ENCODE data around the gene IRF2BPL. TPM values are rescaled to one million over a fixed set of nuclear protein-coding genes. Genes with fewer than 3 reads are reported as not detected.

Gene IRF2BPL
- total RNA-seq, 1 experiment from 2014 or later: 24.7 TPM

- no peak overlapping the region for H3K27ac Mint-ChIP-seq (ENCODE audit: unreplicated experiment)
These were observed 34.8 kb downstream of the IRF2BPL start for GRCh38 chr14:76993752-76994151.

DNA sequence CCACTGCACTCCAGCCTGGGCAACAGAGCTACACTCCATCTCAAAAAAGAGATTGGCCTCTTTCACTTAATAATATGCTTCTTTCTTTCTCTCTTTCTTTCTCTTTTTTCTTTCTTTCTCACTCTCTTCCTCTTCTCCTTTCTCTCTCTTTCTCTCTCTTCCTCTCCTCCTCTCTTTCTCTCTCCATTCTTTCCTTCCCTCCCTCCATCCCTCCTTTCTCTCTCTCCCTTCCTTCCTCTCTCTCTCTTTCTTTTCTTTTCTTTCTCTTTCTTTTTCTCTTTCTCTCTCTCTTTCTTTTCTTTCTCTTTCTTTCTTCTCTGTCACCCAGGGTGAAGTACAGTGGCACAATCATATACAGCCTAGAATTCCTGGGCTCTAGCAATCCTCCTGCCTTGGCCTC, 38.4 kb downstream of the IRF2BPL start:
- no peak overlapping the region for H3K4me3 ChIP-seq (ENCODE audit: low read depth, low read length)
- TF ChIP-seq CTCF (IDR thresholded peaks at IDR 0.05; ENCODE audit: insufficient read depth in 1 of 2, low read depth in 1 of 2, low read length in 1 of 2, severe bottlenecking in 1 of 2, unreplicated experiment in 1 of 2): no peak
- H3K27me3 ChIP-seq (replicated peaks; ENCODE audit: control insufficient read depth, insufficient read depth, low read length): no peaks in the 10 kb centered on the region
- no peaks in the 10 kb centered on the region for H3K4me1 ChIP-seq
- H3K9me3 Mint-ChIP-seq (ENCODE audit: unreplicated experiment): no peaks in the 10 kb centered on the region
- no peak for DNase-seq
- H3K27me3 Mint-ChIP-seq (ENCODE audit: insufficient read depth, unreplicated experiment): no peaks in the 10 kb centered on the region
- H3K27ac Mint-ChIP-seq (ENCODE audit: unreplicated experiment): no peak overlapping the region
- no peaks in the 10 kb centered on the region for H3K9me3 ChIP-seq
- intact Hi-C loops (cut with micrococcal nuclease; ENCODE audit: unreplicated experiment): no loop called here
- H3K4me1 Mint-ChIP-seq (ENCODE audit: low read depth, unreplicated experiment): no peaks in the 10 kb centered on the region
- CTCF ChIA-PET: no interaction called here
- POLR2A ChIA-PET: no interaction called here
- H3K4me3 Mint-ChIP-seq (ENCODE audit: unreplicated experiment): no peak overlapping the region
- H3K36me3 Mint-ChIP-seq (ENCODE audit: insufficient read depth, unreplicated experiment): no peaks in the 10 kb centered on the region
- no peaks in the 10 kb centered on the region for H3K36me3 ChIP-seq (ENCODE audit: control insufficient read depth, insufficient read depth, low read length)
- BruUV-seq (replicated peaks): no TSS peak

More at GRCh38 chr14:76993752-76994151, 34.8 kb downstream of the IRF2BPL start:
- no peaks in the 10 kb centered on the region for H3K27me3 Mint-ChIP-seq (ENCODE audit: insufficient read depth, unreplicated experiment)
- POLR2A ChIA-PET: no interaction called here
- Histone ChIP-seq H3K36me3 (ENCODE audit: control insufficient read depth, insufficient read depth, low read length) (no peaks in the 10 kb centered on the region), H3K27me3 (replicated peaks; ENCODE audit: control insufficient read depth, insufficient read depth, low read length) (no peaks in the 10 kb centered on the region), H3K4me3 (ENCODE audit: low read depth, low read length) (no peak overlapping the region), H3K4me1 (peaks cover 2% of the 10 kb centered on the region), H3K9me3 (no peaks in the 10 kb centered on the region)
- no TSS peak for BruUV-seq (replicated peaks)
- DNase-seq: no peak
- no peak for TF ChIP-seq CTCF (IDR thresholded peaks at IDR 0.05; ENCODE audit: insufficient read depth in 1 of 2, low read depth in 1 of 2, low read length in 1 of 2, severe bottlenecking in 1 of 2, unreplicated experiment in 1 of 2)
- CTCF ChIA-PET: interaction anchor here (0.7 kb wide), 1 partner anchor 43 kb away, joined by 5 read pairs; no protein-coding TSS in a partner anchor
- no peak overlapping the region for H3K4me3 Mint-ChIP-seq (ENCODE audit: unreplicated experiment)
- no peaks in the 10 kb centered on the region for H3K36me3 Mint-ChIP-seq (ENCODE audit: insufficient read depth, unreplicated experiment)
- intact Hi-C loops (cut with micrococcal nuclease; ENCODE audit: unreplicated experiment): no loop called here
- H3K9me3 Mint-ChIP-seq (ENCODE audit: unreplicated experiment): no peaks in the 10 kb centered on the region
- no peaks in the 10 kb centered on the region for H3K4me1 Mint-ChIP-seq (ENCODE audit: low read depth, unreplicated experiment)

DNA sequence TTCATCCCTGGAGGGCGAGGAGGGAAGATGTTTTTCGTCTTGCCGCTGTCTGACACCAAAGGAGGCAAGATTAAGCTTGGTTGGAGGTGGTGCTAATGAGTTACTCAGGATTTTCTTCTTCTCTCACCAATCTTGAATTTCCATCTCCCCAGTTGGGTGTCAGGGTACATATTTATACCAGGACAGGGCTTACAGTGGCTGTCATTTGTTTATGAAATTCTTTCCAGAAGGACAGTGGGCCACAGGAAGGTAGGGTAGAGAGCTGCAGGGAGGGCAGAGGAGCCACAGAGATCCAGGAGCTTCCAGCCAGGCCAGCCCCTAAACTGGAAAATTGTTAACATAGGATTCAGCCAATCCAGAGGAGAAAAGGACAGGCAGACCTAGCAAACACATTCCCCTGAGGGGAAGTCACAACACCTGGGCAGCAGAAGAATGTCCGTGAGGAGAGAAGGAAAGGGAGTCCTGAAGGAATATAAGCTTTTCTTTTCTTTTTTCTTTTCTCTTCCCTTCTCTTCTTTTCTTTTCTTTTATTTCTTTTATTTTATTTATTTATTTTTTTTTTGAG, 40.5 kb downstream of the IRF2BPL start:
- no peaks in the 10 kb centered on the region for H3K4me1 ChIP-seq
- H3K4me3 ChIP-seq (ENCODE audit: low read depth, low read length): no peak overlapping the region
- H3K27me3 Mint-ChIP-seq (ENCODE audit: insufficient read depth, unreplicated experiment): no peaks in the 10 kb centered on the region
- no peaks in the 10 kb centered on the region for H3K36me3 ChIP-seq (ENCODE audit: control insufficient read depth, insufficient read depth, low read length)
- no peak for DNase-seq
- no peaks in the 10 kb centered on the region for H3K36me3 Mint-ChIP-seq (ENCODE audit: insufficient read depth, unreplicated experiment)
- BruUV-seq (replicated peaks): no TSS peak
- peaks cover 6% of the 10 kb centered on the region for H3K4me1 Mint-ChIP-seq (ENCODE audit: low read depth, unreplicated experiment)
- H3K9me3 ChIP-seq: no peaks in the 10 kb centered on the region
- CTCF ChIA-PET: no interaction called here
- H3K9me3 Mint-ChIP-seq (ENCODE audit: unreplicated experiment): no peaks in the 10 kb centered on the region
- intact Hi-C loops (cut with micrococcal nuclease; ENCODE audit: unreplicated experiment): no loop called here
- no peak overlapping the region for H3K27ac Mint-ChIP-seq (ENCODE audit: unreplicated experiment)
- POLR2A ChIA-PET: no interaction called here
- H3K27me3 ChIP-seq (replicated peaks; ENCODE audit: control insufficient read depth, insufficient read depth, low read length): no peaks in the 10 kb centered on the region
- no peak for TF ChIP-seq CTCF (IDR thresholded peaks at IDR 0.05; ENCODE audit: insufficient read depth in 1 of 2, low read depth in 1 of 2, low read length in 1 of 2, severe bottlenecking in 1 of 2, unreplicated experiment in 1 of 2)
- no peak overlapping the region for H3K4me3 Mint-ChIP-seq (ENCODE audit: unreplicated experiment)
